SK-N-SH (cell line): ENCODE data around the gene SORBS1. TPM values are rescaled to one million over a fixed set of nuclear protein-coding genes. Genes with fewer than 3 reads are reported as not detected.

Source experiments
- CTCF ChIA-PET: fragments of 300-600, 350-600 bp; formaldehyde crosslinking; extraction: SDS; loops from one replicate; lab custom pipeline; 2021; lab: Yijun Ruan, JAX
- POLR2A ChIA-PET: fragments of 350-600 bp; sonication (Branson Sonifier 250); formaldehyde crosslinking; extraction: SDS; loops from one replicate; lab custom pipeline; 2020; ENCODE audit warnings: antibody characterized with exemption, inconsistent platforms; lab: Yijun Ruan, JAX
- DNase-seq: peaks from one replicate; pipeline ENCODE4 v3.0.0; 2012
- H2AFZ ChIP-seq: fragments of 200-600 bp; sonication (generic); 2 replicates; pipeline ENCODE4 v1.8.1; 2016; ENCODE audit warnings: antibody characterized with exemption, mild to moderate bottlenecking, low read depth
- H3F3A ChIP-seq: fragments of 200-600 bp; sonication (generic); replicated peaks from 2 replicates; pipeline ENCODE3; 2016; ENCODE audit warnings: antibody characterized with exemption, mild to moderate bottlenecking; ENCODE audit not compliant: insufficient read depth
- H3K27ac ChIP-seq, 2 experiments: fragments of 200-500 bp in 1 of 2; fragments of 200-600 bp in 1 of 2; sonication (Bioruptor generic) in 1 of 2; sonication (generic), shearing (Covaris generic) in 1 of 2; 2 replicates each; pipeline versions ENCODE4 v1.5.1 to v1.6.1; 2014 to 2016; ENCODE audit warnings: low read depth in 2 of 2, inconsistent platforms in 1 of 2, low read length in 1 of 2, mild to moderate bottlenecking in 1 of 2, mixed read lengths in 1 of 2
- H3K27me3 ChIP-seq: fragments of 200-600 bp; sonication (generic), shearing (Covaris generic); 2 replicates; pipeline ENCODE4 v1.6.1; 2016; ENCODE audit warnings: mixed run types; ENCODE audit not compliant: insufficient read depth
- H3K36me3 ChIP-seq, 2 experiments: fragments of 200-500 bp in 1 of 2; fragments of 200-600 bp in 1 of 2; sonication (Bioruptor generic) in 1 of 2; sonication (generic) in 1 of 2; replicated peaks in 1 of 2; 2 replicates each; pipeline versions ENCODE3 to v1.5.1; 2014 to 2016; ENCODE audit warnings: low read length in 1 of 2, mild to moderate bottlenecking in 1 of 2; ENCODE audit not compliant: insufficient read depth in 2 of 2, control insufficient read depth in 1 of 2
- H3K4me1 ChIP-seq, 2 experiments: fragments of 200-500 bp in 1 of 2; fragments of 200-600 bp in 1 of 2; sonication (Bioruptor generic) in 1 of 2; sonication (generic), shearing (Covaris generic) in 1 of 2; 2 replicates each; pipeline versions ENCODE4 v1.5.1 to v1.6.1; 2014 to 2016; ENCODE audit warnings: low read depth in 1 of 2, low read length in 1 of 2, mixed run types in 1 of 2; ENCODE audit not compliant: insufficient read depth in 2 of 2, control insufficient read depth in 1 of 2
- H3K4me2 ChIP-seq: fragments of 200-600 bp; sonication (generic), shearing (Covaris generic); 2 replicates; pipeline ENCODE4 v1.6.1; 2017; ENCODE audit warnings: mixed run types
- H3K4me3 ChIP-seq, 2 experiments: fragments of 200-500 bp in 1 of 2; fragments of 200-600 bp in 1 of 2; sonication (Bioruptor generic) in 1 of 2; sonication (generic), shearing (Covaris generic) in 1 of 2; 2 replicates each; pipeline versions ENCODE4 v1.5.1 to v1.8.1; 2014 to 2016; ENCODE audit warnings: low read depth in 2 of 2, inconsistent platforms in 1 of 2, low read length in 1 of 2, mild to moderate bottlenecking in 1 of 2, mixed read lengths in 1 of 2, moderate library complexity in 1 of 2
- H3K79me2 ChIP-seq: fragments of 200-600 bp; sonication (generic); 2 replicates; pipeline ENCODE4 v1.8.1; 2017; ENCODE audit warnings: mild to moderate bottlenecking; ENCODE audit not compliant: insufficient read depth
- H3K9ac ChIP-seq: fragments of 200-600 bp; sonication (generic); 2 replicates; pipeline ENCODE4 v1.6.1; 2017; ENCODE audit warnings: mixed run types
- H3K9me2 ChIP-seq: fragments of 200-600 bp; sonication (generic); 2 replicates; pipeline ENCODE4 v1.6.1; 2017; ENCODE audit warnings: mixed run types
- H3K9me3 ChIP-seq: fragments of 200-600 bp; sonication (generic); 2 replicates; pipeline ENCODE4 v1.6.1; 2017; ENCODE audit warnings: mixed run types, mild to moderate bottlenecking, moderate library complexity
- H4K20me1 ChIP-seq: fragments of 200-600 bp; sonication (generic); 2 replicates; pipeline ENCODE4 v1.6.1; 2017; ENCODE audit warnings: mild to moderate bottlenecking, mixed run types; ENCODE audit not compliant: insufficient read depth
- CHD2 ChIP-seq: fragments of 150-350 bp; IDR thresholded peaks from 2 replicates; pipeline ENCODE4 v1.6.1; 2018; ENCODE audit warnings: low read length; ENCODE audit not compliant: partially characterized antibody
- ELF1 ChIP-seq: IDR thresholded peaks from 2 replicates; pipeline ENCODE4 v1.4.0; 2012
- EZH2phosphoT487 ChIP-seq: fragments of 200-600 bp; sonication (generic); IDR thresholded peaks from 2 replicates; pipeline ENCODE4 v1.6.1; 2017; ENCODE audit warnings: low read depth, mixed run types, mild to moderate bottlenecking, antibody characterized with exemption, moderate library complexity, borderline replicate concordance
- FOXJ3 ChIP-seq: sonication (generic); formaldehyde crosslinking; IDR thresholded peaks from 2 replicates; pipeline ENCODE4 v1.5.1; 2020; ENCODE audit warnings: mild to moderate bottlenecking, missing genetic modification reagents
- FOXM1 ChIP-seq: IDR thresholded peaks from 2 replicates; pipeline ENCODE4 v1.4.0; 2012; ENCODE audit warnings: low read depth, mild to moderate bottlenecking
- GABPA ChIP-seq: IDR thresholded peaks from 2 replicates; pipeline ENCODE4 v1.4.0; 2012; ENCODE audit warnings: low read depth, mild to moderate bottlenecking
- MXI1 ChIP-seq: IDR thresholded peaks from 2 replicates; pipeline ENCODE4 v1.6.1; 2012; ENCODE audit warnings: mild to moderate bottlenecking, low read depth, low read length, improper control_type of control experiment
- NFIC ChIP-seq: IDR thresholded peaks from 2 replicates; pipeline ENCODE4 v1.4.0; 2012; ENCODE audit warnings: borderline replicate concordance
- RAD21 ChIP-seq: IDR thresholded peaks from 2 replicates; pipeline ENCODE4 v1.6.1; 2012; ENCODE audit warnings: mild to moderate bottlenecking, low read length
- RCOR1 ChIP-seq: fragments of 150-350 bp; IDR thresholded peaks from 2 replicates; pipeline ENCODE4 v1.6.1; 2017; ENCODE audit warnings: antibody characterized with exemption, low read length
- RFX5 ChIP-seq: IDR thresholded peaks from 2 replicates; pipeline ENCODE4 v1.6.1; 2012; ENCODE audit warnings: mild to moderate bottlenecking, improper control_type of control experiment, low read length
- SMC3 ChIP-seq: IDR thresholded peaks from 2 replicates; pipeline ENCODE4 v1.6.1; 2012; ENCODE audit warnings: low read depth, low read length, improper control_type of control experiment
- TAF1 ChIP-seq: IDR thresholded peaks from 2 replicates; pipeline ENCODE4 v1.6.1; 2012; ENCODE audit warnings: low read depth, mild to moderate bottlenecking, low read length, moderate library complexity, borderline replicate concordance
- TCF12 ChIP-seq: IDR thresholded peaks from 2 replicates; pipeline ENCODE4 v1.4.0; 2012
- TEAD4 ChIP-seq: IDR thresholded peaks from 2 replicates; pipeline ENCODE4 v1.4.0; 2012; ENCODE audit warnings: mild to moderate bottlenecking, borderline replicate concordance; ENCODE audit not compliant: insufficient read depth
- YY1 ChIP-seq: IDR thresholded peaks from 2 replicates; pipeline ENCODE4 v1.4.0; 2012; ENCODE audit warnings: low read depth, mild to moderate bottlenecking
- ZBTB33 ChIP-seq: IDR thresholded peaks from 2 replicates; pipeline ENCODE4 v1.4.0; 2012; ENCODE audit warnings: low read depth, borderline replicate concordance
- WGBS: methylation state at CpG from one replicate; pipeline ENCODE4 v1.1.6; 2017; ENCODE audit warnings: low lambda C conversion rate; 5-methylcytosine and 5-hydroxymethylcytosine counted together
- polyA plus RNA-seq, 3 experiments: library from polyadenylated mRNA; depleted of rRNA; stranded (reverse); fragments of >200 nt; gene quantifications; 2 replicates each; pipeline ENCODE4 v1.2.3, GENCODE V29; 2012
- TF ChIP-seq, protein P1 (sequence below): fragments of 150-350 bp; IDR thresholded peaks from 2 replicates; pipeline ENCODE4 v1.6.1; 2017; ENCODE audit warnings: antibody characterized with exemption, low read length, low read depth, borderline replicate concordance
- TF ChIP-seq, protein P2 (sequence below): fragments of 200-600 bp; sonication (generic); IDR thresholded peaks from 2 replicates; pipeline ENCODE4 v1.6.1; 2017; ENCODE audit warnings: antibody characterized with exemption, mild to moderate bottlenecking, moderate library complexity

The SORBS1 gene
- polyA plus RNA-seq, 1 of the 3 experiments (the other 2 are of a cell fraction): 0.36 TPM

GRCh38 chr10:95505641-95506040, 55.5 kb downstream of the SORBS1 start:
- Histone ChIP-seq H3F3A (no peaks in the 10 kb centered on the region), H2AFZ (no peak overlapping the region), H3K9me3 (no peaks in the 10 kb centered on the region), H3K4me2 (no peak overlapping the region), H3K36me3 (no peaks in the 10 kb centered on the region), H3K27ac (no peak overlapping the region), H3K4me1 (peaks cover 0 to 2% of the 10 kb centered on the region in 2 experiments; a peak in 1 of 4 replicates), H3K27me3 (no peaks in the 10 kb centered on the region), H3K9me2 (no peaks in the 10 kb centered on the region), H4K20me1 (no peaks in the 10 kb centered on the region), H3K4me3 (no peak overlapping the region), H3K79me2 (no peaks in the 10 kb centered on the region), H3K9ac (no peak overlapping the region)
- 50% methylated on average over 3 of the region's 3 CpGs for whole genome bisulfite sequencing
- DNase-seq: no peak
- ChIA-PET CTCF (interaction anchor here (0.5 to 1.8 kb wide), 4 partner anchors 11 to 1331 kb away, joined by 3 to 4 read pairs (median 3); no protein-coding TSS in a partner anchor), POLR2A (no interaction called here)
- TF ChIP-seq ZBTB33 (no peak), EZH2phosphoT487 (no peak), TCF12 (no peak), RAD21 (no peak)
- TF ChIP-seq, protein P1, sequence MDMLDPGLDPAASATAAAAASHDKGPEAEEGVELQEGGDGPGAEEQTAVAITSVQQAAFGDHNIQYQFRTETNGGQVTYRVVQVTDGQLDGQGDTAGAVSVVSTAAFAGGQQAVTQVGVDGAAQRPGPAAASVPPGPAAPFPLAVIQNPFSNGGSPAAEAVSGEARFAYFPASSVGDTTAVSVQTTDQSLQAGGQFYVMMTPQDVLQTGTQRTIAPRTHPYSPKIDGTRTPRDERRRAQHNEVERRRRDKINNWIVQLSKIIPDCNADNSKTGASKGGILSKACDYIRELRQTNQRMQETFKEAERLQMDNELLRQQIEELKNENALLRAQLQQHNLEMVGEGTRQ: no peak

DNA sequence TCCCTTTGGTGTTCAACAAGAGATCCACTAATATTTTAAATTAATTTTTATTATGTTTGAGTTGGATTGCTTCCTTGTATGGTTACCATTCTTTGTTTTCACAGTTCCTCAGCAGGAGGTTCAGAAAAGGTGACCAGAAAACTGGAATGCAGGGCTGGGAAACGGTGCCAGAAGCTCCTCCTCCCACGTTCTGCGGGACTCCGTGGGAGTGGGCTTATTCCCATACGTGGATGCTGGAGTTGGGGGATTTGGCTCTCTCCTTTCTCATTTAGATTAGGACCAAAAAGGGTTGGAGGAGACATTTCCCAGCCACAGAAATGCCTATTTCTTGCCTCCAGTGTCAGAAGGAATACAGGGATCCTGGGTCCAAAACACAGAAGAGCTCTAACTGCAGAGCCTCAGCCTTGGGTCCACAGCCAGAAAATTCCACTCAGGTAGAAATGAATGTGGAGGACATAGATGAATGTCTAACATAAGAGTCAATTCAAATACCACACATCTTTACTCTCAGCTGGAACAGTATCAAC, 56.0 kb downstream of the SORBS1 start:
- Histone ChIP-seq H3K27me3 (no peaks in the 10 kb centered on the region; the same call in 1 of the 2 replicates), H3K4me1 (peaks cover 0 to 2% of the 10 kb centered on the region in 2 experiments; a peak in 1 of 4 replicates), H3K79me2 (no peaks in the 10 kb centered on the region), H3K4me3 (no peak overlapping the region), H2AFZ (no peak overlapping the region), H4K20me1 (no peaks in the 10 kb centered on the region), H3F3A (no peaks in the 10 kb centered on the region), H3K36me3 (no peaks in the 10 kb centered on the region), H3K27ac (no peak overlapping the region), H3K9me2 (no peaks in the 10 kb centered on the region), H3K4me2 (no peak overlapping the region), H3K9me3 (no peaks in the 10 kb centered on the region), H3K9ac (no peak overlapping the region)
- POLR2A ChIA-PET: no interaction called here
- CTCF ChIA-PET: interaction anchor here (0.5 to 1.8 kb wide), 4 partner anchors 11 to 1331 kb away, joined by 3 to 4 read pairs (median 3); no protein-coding TSS in a partner anchor
- WGBS: 59% methylated on average over 5 of the region's 5 CpGs
- no peak for DNase-seq
- TF ChIP-seq GABPA (no peak), FOXJ3 (CRISPR knock-in tag) (no peak), NFIC (no peak), RCOR1 (no peak), TEAD4 (no peak), TAF1 (no peak), MXI1 (no peak), SMC3 (no peak), ZBTB33 (no peak), TCF12 (no peak), EZH2phosphoT487 (no peak), FOXM1 (no peak), CHD2 (no peak), RFX5 (no peak), YY1 (no peak), RAD21 (no peak), ELF1 (no peak)
- TF ChIP-seq, protein P1: no peak
- TF ChIP-seq, protein P2, sequence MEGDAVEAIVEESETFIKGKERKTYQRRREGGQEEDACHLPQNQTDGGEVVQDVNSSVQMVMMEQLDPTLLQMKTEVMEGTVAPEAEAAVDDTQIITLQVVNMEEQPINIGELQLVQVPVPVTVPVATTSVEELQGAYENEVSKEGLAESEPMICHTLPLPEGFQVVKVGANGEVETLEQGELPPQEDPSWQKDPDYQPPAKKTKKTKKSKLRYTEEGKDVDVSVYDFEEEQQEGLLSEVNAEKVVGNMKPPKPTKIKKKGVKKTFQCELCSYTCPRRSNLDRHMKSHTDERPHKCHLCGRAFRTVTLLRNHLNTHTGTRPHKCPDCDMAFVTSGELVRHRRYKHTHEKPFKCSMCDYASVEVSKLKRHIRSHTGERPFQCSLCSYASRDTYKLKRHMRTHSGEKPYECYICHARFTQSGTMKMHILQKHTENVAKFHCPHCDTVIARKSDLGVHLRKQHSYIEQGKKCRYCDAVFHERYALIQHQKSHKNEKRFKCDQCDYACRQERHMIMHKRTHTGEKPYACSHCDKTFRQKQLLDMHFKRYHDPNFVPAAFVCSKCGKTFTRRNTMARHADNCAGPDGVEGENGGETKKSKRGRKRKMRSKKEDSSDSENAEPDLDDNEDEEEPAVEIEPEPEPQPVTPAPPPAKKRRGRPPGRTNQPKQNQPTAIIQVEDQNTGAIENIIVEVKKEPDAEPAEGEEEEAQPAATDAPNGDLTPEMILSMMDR: no peak
